NT2/D1 (cell line): ENCODE results near the gene ATP6AP1.

Source experiments
- SUZ12 ChIP-seq: IDR thresholded peaks from 2 replicates; pipeline ENCODE4 v1.6.1; 2011; ENCODE audit not compliant: insufficient read length, insufficient read depth; ENCODE audit errors: extremely low read depth
- YY1 ChIP-seq: IDR thresholded peaks from 2 replicates; pipeline ENCODE4 v1.6.1; 2011; ENCODE audit not compliant: insufficient read length, insufficient read depth

GRCh38 chrX:154462396-154462795, 33.9 kb downstream of the ATP6AP1 start:
- TF ChIP-seq SUZ12, result no peak
- TF ChIP-seq YY1, result no peak
